Colonic mucosa (tissue), 4 donors: ENCODE data around the gene SUGCT. TPM values are rescaled to one million over a fixed set of nuclear protein-coding genes. Genes with fewer than 3 reads are reported as not detected.
A peak's percentile ranks its signal among the peaks of the same experiment; 100 is the strongest.

ENCODE experiments used
- DNase-seq: peaks from one replicate; pipeline ENCODE4 v3.0.0-alpha.2; 2020
- H3K27ac ChIP-seq: fragments of 200-600 bp; one replicate; pipeline ENCODE4 v1.8.0; 2021
- H3K27me3 ChIP-seq: fragments of 200-600 bp; one replicate; pipeline ENCODE4 v1.8.0; 2021
- H3K36me3 ChIP-seq: fragments of 200-600 bp; one replicate; pipeline ENCODE4 v1.8.0; 2021
- H3K4me1 ChIP-seq: fragments of 200-600 bp; one replicate; pipeline ENCODE4 v1.8.0; 2021; ENCODE audit warnings: mild to moderate bottlenecking
- H3K4me3 ChIP-seq: fragments of 200-600 bp; one replicate; pipeline ENCODE4 v1.8.0; 2021
- H3K9ac ChIP-seq, 2 donors: one replicate each; pipeline ENCODE4 v1.7.0; 2013; ENCODE audit warnings: control low read depth in 2 of 2, low read depth in 2 of 2, low read length in 2 of 2
- H3K9me3 ChIP-seq: fragments of 200-600 bp; one replicate; pipeline ENCODE4 v1.8.0; 2021
- CTCF ChIP-seq: fragments of 200-600 bp; IDR thresholded peaks from one replicate; pipeline ENCODE4 v1.8.0; 2022; ENCODE audit warnings: antibody characterized with exemption, mild to moderate bottlenecking
- intact Hi-C: fragments of 100-400 bp; cut with DNase I; formaldehyde crosslinking; loops from one replicate; pipeline ENCODE4 v1.14.1; 2022
- total RNA-seq, 2 donors: library from RNA; stranded (reverse); fragmentation: NEBNext Ultra II Directional in 1 of 2; extraction: Animal tissue kit (Norgen Biotek cat#: 25700) in 1 of 2; gene quantifications; one replicate each; pipeline ENCODE4 v1.2.1, GENCODE V29; 2021
- donor health status: healthy.
- donor health status: DM: no; HTN: no; CAD: no.
- donor health status: DM: no; HTN: no; CAD: no.

SUGCT gene
- total RNA-seq, 2 donors from 2014 or later, result 3.6 to 15.1 TPM

GRCh38 chr7:40316176-40316575 lies 181.4 kb downstream of the SUGCT start:
- intact Hi-C loops, result no loop called here
- no peak for DNase-seq
- Histone ChIP-seq H3K9ac (no peak overlapping the region), H3K4me3 (no peak overlapping the region), H3K9me3 (no peaks in the 10 kb centered on the region), H3K27me3 (no peaks in the 10 kb centered on the region), H3K36me3 (no peaks in the 10 kb centered on the region), H3K27ac (no peak overlapping the region), H3K4me1 (no peaks in the 10 kb centered on the region)
- TF ChIP-seq CTCF, result no peak

GRCh38 chr7:40324914-40325313 lies 190.1 kb downstream of the SUGCT start:
- H3K27me3 ChIP-seq, result no peaks in the 10 kb centered on the region
- no peak for DNase-seq
- H3K36me3 ChIP-seq, result no peaks in the 10 kb centered on the region
- no peak overlapping the region for H3K4me3 ChIP-seq
- peaks cover 2% of the 10 kb centered on the region for H3K4me1 ChIP-seq
- intact Hi-C loops, result no loop called here
- no peak overlapping the region for H3K27ac ChIP-seq
- no peak overlapping the region for H3K9ac ChIP-seq
- H3K9me3 ChIP-seq, result no peaks in the 10 kb centered on the region
- TF ChIP-seq CTCF, result no peak

- Histone ChIP-seq H3K27ac (no peak overlapping the region), H3K27me3 (no peaks in the 10 kb centered on the region), H3K36me3 (no peaks in the 10 kb centered on the region), H3K4me3 (no peak overlapping the region), H3K9me3 (no peaks in the 10 kb centered on the region), H3K9ac (no peak overlapping the region), H3K4me1 (peaks cover 6% of the 10 kb centered on the region)
- intact Hi-C loops, result no loop called here
- no peak for TF ChIP-seq CTCF
- DNase-seq, result no peak
Observed at GRCh38 chr7:40327113-40327512, 192.3 kb downstream of the SUGCT start.

- intact Hi-C loops, result no loop called here
- DNase-seq, result no peak
- no peaks in the 10 kb centered on the region for H3K36me3 ChIP-seq
Observed at GRCh38 chr7:40327873-40328272, 193.1 kb downstream of the SUGCT start.

GRCh38 chr7:40329601-40330153 lies 194.9 kb downstream of the SUGCT start:
- H3K4me3 ChIP-seq, result no peak overlapping the region
- H3K27me3 ChIP-seq, result no peaks in the 10 kb centered on the region
- no peaks in the 10 kb centered on the region for H3K36me3 ChIP-seq
- H3K27ac ChIP-seq, result no peak overlapping the region
- DNase-seq, result no peak
- peak overlapping the region in 1 of 2 donors; percentile 1 for H3K9ac ChIP-seq
- TF ChIP-seq CTCF, result peak; percentile 65
- H3K4me1 ChIP-seq, result peaks cover 6% of the 10 kb centered on the region
- intact Hi-C loops, result loop anchor here (5.0 kb wide), 1 partner anchor 1368 kb away; no protein-coding TSS in a partner anchor
- no peaks in the 10 kb centered on the region for H3K9me3 ChIP-seq

More at GRCh38 chr7:40327873-40328272, 193.1 kb downstream of the SUGCT start:
- Histone ChIP-seq H3K27me3 (no peaks in the 10 kb centered on the region), H3K9me3 (no peaks in the 10 kb centered on the region), H3K4me1 (peaks cover 6% of the 10 kb centered on the region), H3K27ac (no peak overlapping the region), H3K9ac (no peak overlapping the region), H3K4me3 (no peak overlapping the region)
- no peak for TF ChIP-seq CTCF
